ENCODE data around the gene PRSS36. TPM values are rescaled to one million over a fixed set of nuclear protein-coding genes. Genes with fewer than 3 reads are reported as not detected.
A peak's percentile ranks its signal among the peaks of the same experiment; 100 is the strongest.

PRSS36 gene
- total and polyA plus RNA-seq, 9 of the 15 experiments (the other 6 are each of a cell fraction or from before 2014, with no cell fraction given): 0.09 to 1.2 (median 0.54) TPM; not detected in 2

GRCh38 chr16:31118223-31119155 lies 31.4 kb downstream of the PRSS36 start (continued):
- TF ChIP-seq SMARCA5 (IDR thresholded peaks at IDR 0.05) (0 out of 2 replicates have a peak, but pooled peaks have one; percentile 48), ATF6 (CRISPR knock-in tag; IDR thresholded peaks at IDR 0.05) (0 out of 2 replicates have a peak, but pooled peaks have one; percentile 18), EP300 (IDR thresholded peaks at IDR 0.05; ENCODE audit: low read length) (no peak), CSDE1 (IDR thresholded peaks at IDR 0.05) (no peak), CTCFL (IDR thresholded peaks at IDR 0.05; ENCODE audit: borderline replicate concordance, insufficient read depth, low read depth, low read length, poor library complexity, severe bottlenecking) (no peak), BHLHE40 (IDR thresholded peaks at IDR 0.05; ENCODE audit: low read length) (no peak), SRF (CRISPR knock-in tag; IDR thresholded peaks at IDR 0.05) (no peak), ZNF75A (CRISPR knock-in tag; IDR thresholded peaks at IDR 0.05) (no peak), TBL1XR1 (IDR thresholded peaks at IDR 0.05; ENCODE audit: low read length in 2 of 2) (no peak), ZNF436 (CRISPR knock-in tag; IDR thresholded peaks at IDR 0.05) (no peak), HNRNPH1 (optimal IDR thresholded peaks at IDR 0.05; ENCODE audit: low read depth, low read length) (no peak), ZNF395 (CRISPR knock-in tag; IDR thresholded peaks at IDR 0.05) (no peak), JUN (IDR thresholded peaks at IDR 0.05; ENCODE audit: borderline replicate concordance, low read depth, low read length) (no peak), JUN (CRISPR knock-in tag; IDR thresholded peaks at IDR 0.05; ENCODE audit: borderline replicate concordance) (no peak), E4F1 (CRISPR knock-in tag; IDR thresholded peaks at IDR 0.05; ENCODE audit: borderline replicate concordance) (no peak), CREM (IDR thresholded peaks at IDR 0.05; ENCODE audit: low read depth) (no peak), SNIP1 (IDR thresholded peaks at IDR 0.05; ENCODE audit: low read depth) (no peak), KLF16 (IDR thresholded peaks at IDR 0.05) (no peak), NUFIP1 (IDR thresholded peaks at IDR 0.05; ENCODE audit: partially characterized antibody) (no peak), NFXL1 (CRISPR knock-in tag; IDR thresholded peaks at IDR 0.05) (no peak), TSC22D4 (tag; IDR thresholded peaks at IDR 0.05) (no peak)

Measured in K562 (cell line).